Progenitor cell of endocrine pancreas (in vitro differentiated cells): ENCODE results near the gene AK9. TPM values are rescaled to one million over a fixed set of nuclear protein-coding genes. Genes with fewer than 3 reads are reported as not detected.

Experiments
- DNase-seq: peaks from one replicate; pipeline ENCODE4 v3.0.0; 2021; ENCODE audit warnings: low spot score; ENCODE audit not compliant: unreplicated experiment
- H3K27ac Mint-ChIP-seq: 2 replicates; pipeline ENCODE4 v1.8.0; 2021; ENCODE audit warnings: mild to moderate bottlenecking, moderate library complexity, mixed read lengths
- H3K27me3 Mint-ChIP-seq: 2 replicates; pipeline ENCODE4 v1.8.0; 2021; ENCODE audit warnings: mixed read lengths
- H3K36me3 Mint-ChIP-seq: 2 replicates; pipeline ENCODE4 v1.8.0; 2022; ENCODE audit warnings: mixed read lengths; ENCODE audit not compliant: insufficient read depth
- H3K4me1 Mint-ChIP-seq: 2 replicates; pipeline ENCODE4 v1.8.0; 2021; ENCODE audit warnings: low read depth, mixed read lengths
- H3K4me3 Mint-ChIP-seq: 2 replicates; pipeline ENCODE4 v1.8.0; 2021; ENCODE audit warnings: low read depth, mild to moderate bottlenecking, moderate library complexity, mixed read lengths
- H3K9me3 Mint-ChIP-seq: 2 replicates; pipeline ENCODE4 v1.8.0; 2021; ENCODE audit warnings: low read depth, mixed read lengths
- CTCF ChIP-seq: fragments of 200-600 bp; sonication (generic); IDR thresholded peaks from one replicate; pipeline ENCODE4 v1.5.0; 2021; ENCODE audit warnings: antibody characterized with exemption, mild to moderate bottlenecking; ENCODE audit not compliant: unreplicated experiment
- total RNA-seq: library from RNA; stranded (reverse); gene quantifications from 2 replicates; pipeline ENCODE4 v1.2.1, GENCODE V29; 2021

AK9 gene
- total RNA-seq, 1 donor from 2014 or later, result 12.8 TPM

- Mint-ChIP-seq H3K4me1 (no peaks in the 10 kb centered on the region), H3K36me3 (peaks cover 16% of the 10 kb centered on the region), H3K4me3 (no peak overlapping the region), H3K27me3 (no peaks in the 10 kb centered on the region), H3K27ac (no peak overlapping the region), H3K9me3 (no peaks in the 10 kb centered on the region)
- DNase-seq, result no peak
- TF ChIP-seq CTCF, result no peak
Observed at GRCh38 chr6:109447878-109448555, 243.0 kb downstream of the AK9 start.

- H3K36me3 Mint-ChIP-seq, result peaks cover 13% of the 10 kb centered on the region
- peaks cover 1% of the 10 kb centered on the region for H3K4me1 Mint-ChIP-seq
- no peak overlapping the region for H3K27ac Mint-ChIP-seq
- no peak for DNase-seq
- TF ChIP-seq CTCF, result no peak
- H3K27me3 Mint-ChIP-seq, result no peaks in the 10 kb centered on the region
- H3K4me3 Mint-ChIP-seq, result no peak overlapping the region
- H3K9me3 Mint-ChIP-seq, result no peaks in the 10 kb centered on the region
Observed at GRCh38 chr6:109447087-109447486, 243.9 kb downstream of the AK9 start.

- no peak for DNase-seq
- TF ChIP-seq CTCF, result no peak
- Mint-ChIP-seq H3K27me3 (no peaks in the 10 kb centered on the region), H3K27ac (no peak overlapping the region), H3K4me1 (peaks cover 7% of the 10 kb centered on the region), H3K4me3 (no peak overlapping the region), H3K36me3 (peaks cover 10% of the 10 kb centered on the region), H3K9me3 (no peaks in the 10 kb centered on the region)
Observed at GRCh38 chr6:109446541-109446940, 244.5 kb downstream of the AK9 start.

- Mint-ChIP-seq H3K4me1 (peaks cover 10% of the 10 kb centered on the region), H3K36me3 (peaks cover 10% of the 10 kb centered on the region), H3K27me3 (no peaks in the 10 kb centered on the region), H3K9me3 (no peaks in the 10 kb centered on the region), H3K4me3 (no peak overlapping the region), H3K27ac (no peak overlapping the region)
- TF ChIP-seq CTCF, result no peak
- DNase-seq, result no peak
Observed at GRCh38 chr6:109446072-109446471, 244.9 kb downstream of the AK9 start.

GRCh38 chr6:109445382-109445781 lies 245.6 kb downstream of the AK9 start:
- peak; percentile 18 for TF ChIP-seq CTCF
- Mint-ChIP-seq H3K4me1 (peaks cover 10% of the 10 kb centered on the region), H3K27ac (no peak overlapping the region), H3K27me3 (no peaks in the 10 kb centered on the region), H3K4me3 (no peak overlapping the region), H3K36me3 (peaks cover 10% of the 10 kb centered on the region), H3K9me3 (no peaks in the 10 kb centered on the region)
- DNase-seq, result no peak
